K562 (cell line): ENCODE data around the gene ZBTB42.

Experiments used
- MCM5 ChIP-seq: fragments of 450-650 bp; IDR thresholded peaks from 2 replicates; pipeline ENCODE4 v1.6.1; 2016; ENCODE audit warnings: low read depth
- NFXL1 ChIP-seq: fragments of 450-650 bp; formaldehyde crosslinking; IDR thresholded peaks from 2 replicates; pipeline ENCODE4 v1.4.0; 2021; ENCODE audit warnings: mild to moderate bottlenecking
- RFX5 ChIP-seq: IDR thresholded peaks from 2 replicates; pipeline ENCODE4 v1.6.1; 2011; ENCODE audit warnings: low read depth, mild to moderate bottlenecking, improper control_type of control experiment, low read length
- TAF1 ChIP-seq: IDR thresholded peaks from 2 replicates; pipeline ENCODE4 v1.6.1; 2011; ENCODE audit warnings: mild to moderate bottlenecking, low read length, moderate library complexity; ENCODE audit not compliant: insufficient read depth, control insufficient read depth, severe bottlenecking; ENCODE audit errors: extremely low read depth
- ZFX ChIP-seq: sonication (generic); formaldehyde crosslinking; IDR thresholded peaks from 2 replicates; pipeline ENCODE4 v1.8.0; 2022; ENCODE audit warnings: mild to moderate bottlenecking, missing genetic modification reagents, moderate library complexity
- ZNF589 ChIP-seq: fragments of 200-800 bp; sonication (Bioruptor generic); IDR thresholded peaks from 2 replicates; pipeline ENCODE4 v1.6.1; 2016; ENCODE audit warnings: low read depth, missing genetic modification characterization, missing compliant biosample characterization
- TF ChIP-seq, protein P1 (sequence below), 3 experiments: IDR thresholded peaks in 2 of 3; conservative IDR thresholded peaks in 1 of 3; 2 replicates each; pipeline ENCODE4 v1.5.1; 2011 to 2012; ENCODE audit warnings: low read length in 3 of 3, mild to moderate bottlenecking in 3 of 3, control low read depth in 2 of 3, improper control_type of control experiment in 1 of 3, inconsistent platforms in 1 of 3, low read depth in 1 of 3, mixed read lengths in 1 of 3, moderate library complexity in 1 of 3; ENCODE audit not compliant: insufficient read depth in 2 of 3

DNA sequence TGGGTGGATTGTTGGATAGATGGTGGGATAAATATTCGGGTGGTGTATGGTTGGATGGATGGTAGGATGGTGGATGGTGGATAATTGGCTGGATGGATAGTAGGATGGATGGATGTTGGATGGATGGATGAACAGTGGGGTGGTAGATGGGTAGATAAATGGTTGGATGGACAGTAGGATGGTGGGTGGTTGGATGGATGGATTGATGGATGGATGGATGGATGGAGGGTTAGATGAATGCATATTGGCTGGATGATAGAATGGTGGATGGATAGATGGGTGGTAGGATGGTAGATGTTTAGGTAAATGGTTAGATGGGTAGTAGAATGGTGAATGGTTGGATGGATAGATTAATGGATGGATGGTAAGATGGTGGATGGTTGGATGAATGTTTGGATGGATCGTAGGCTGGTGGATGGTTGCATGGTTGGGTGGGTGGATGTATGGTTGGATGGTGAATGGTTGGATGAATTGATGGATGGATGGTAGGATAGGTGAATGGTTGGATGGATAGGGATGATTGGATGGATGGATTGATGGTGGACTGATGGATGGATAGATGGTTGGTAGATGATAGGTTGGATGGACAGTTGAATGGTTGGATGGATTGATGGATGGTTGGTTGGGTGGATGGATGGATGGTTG is 23.6 kb downstream of the ZBTB42 start:
- TF ChIP-seq ZFX (CRISPR knock-in tag) (no peak), MCM5 (no peak), ZNF589 (CRISPR knock-in tag) (no peak), TAF1 (no peak), NFXL1 (CRISPR knock-in tag) (no peak), RFX5 (no peak)
- TF ChIP-seq, protein P1, sequence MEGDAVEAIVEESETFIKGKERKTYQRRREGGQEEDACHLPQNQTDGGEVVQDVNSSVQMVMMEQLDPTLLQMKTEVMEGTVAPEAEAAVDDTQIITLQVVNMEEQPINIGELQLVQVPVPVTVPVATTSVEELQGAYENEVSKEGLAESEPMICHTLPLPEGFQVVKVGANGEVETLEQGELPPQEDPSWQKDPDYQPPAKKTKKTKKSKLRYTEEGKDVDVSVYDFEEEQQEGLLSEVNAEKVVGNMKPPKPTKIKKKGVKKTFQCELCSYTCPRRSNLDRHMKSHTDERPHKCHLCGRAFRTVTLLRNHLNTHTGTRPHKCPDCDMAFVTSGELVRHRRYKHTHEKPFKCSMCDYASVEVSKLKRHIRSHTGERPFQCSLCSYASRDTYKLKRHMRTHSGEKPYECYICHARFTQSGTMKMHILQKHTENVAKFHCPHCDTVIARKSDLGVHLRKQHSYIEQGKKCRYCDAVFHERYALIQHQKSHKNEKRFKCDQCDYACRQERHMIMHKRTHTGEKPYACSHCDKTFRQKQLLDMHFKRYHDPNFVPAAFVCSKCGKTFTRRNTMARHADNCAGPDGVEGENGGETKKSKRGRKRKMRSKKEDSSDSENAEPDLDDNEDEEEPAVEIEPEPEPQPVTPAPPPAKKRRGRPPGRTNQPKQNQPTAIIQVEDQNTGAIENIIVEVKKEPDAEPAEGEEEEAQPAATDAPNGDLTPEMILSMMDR (IDR thresholded peaks at IDR 0.05 in 2 of 3, conservative IDR thresholded peaks at IDR 0.05 in 1 of 3; ENCODE audit: insufficient read depth in 2 of 3, low read depth in 1 of 3, low read length in 3 of 3), result no peak
